Activated CD4-positive, alpha-beta T cell treated with anti-CD3 and anti-CD28 coated beads for 24 hours (primary cell): Measurements from ENCODE around the gene WBP2NL.
A peak's percentile ranks its signal among the peaks of the same experiment; 100 is the strongest.

ENCODE experiments used
- DNase-seq, 2 donors: peaks; one replicate each; pipeline ENCODE4 v3.0.0-alpha.2; 2020; ENCODE audit warnings: low read depth in 2 of 2

The WBP2NL gene

DNA sequence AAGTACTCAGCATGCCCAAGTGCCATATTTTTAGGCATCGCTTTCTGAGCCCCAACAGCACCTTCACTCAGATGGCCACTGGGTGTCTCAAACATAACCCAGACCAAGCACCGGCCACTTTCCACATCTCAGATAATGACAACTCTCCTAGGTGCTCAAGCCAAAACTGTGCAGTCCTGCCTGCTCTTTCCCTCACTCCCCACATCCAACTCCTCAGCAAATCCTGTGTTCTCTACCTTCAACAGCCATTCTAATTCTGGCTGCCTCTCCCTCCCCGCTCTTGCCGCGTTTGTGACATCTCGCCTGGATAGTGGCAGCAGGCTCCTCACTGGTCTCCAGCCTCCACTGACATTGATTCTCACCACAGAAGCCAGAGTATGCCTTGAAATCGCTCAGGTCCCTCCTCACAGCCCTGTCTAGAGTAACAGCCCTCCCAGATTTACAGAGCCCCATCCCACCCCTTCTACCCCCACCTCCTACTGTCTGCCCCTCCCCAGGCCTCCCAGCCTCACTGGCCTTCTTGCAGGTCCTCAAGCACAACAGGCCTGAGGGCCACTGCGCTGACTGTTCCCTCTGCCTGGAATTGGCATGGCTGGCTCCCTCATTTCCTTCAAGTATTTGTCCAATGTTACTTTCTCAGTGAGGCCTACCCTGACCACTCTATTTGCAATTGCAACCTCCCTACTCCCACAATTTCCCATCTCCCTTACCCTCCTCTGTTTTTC lies 74.2 kb downstream of the WBP2NL start:
- no peak for DNase-seq

DNA sequence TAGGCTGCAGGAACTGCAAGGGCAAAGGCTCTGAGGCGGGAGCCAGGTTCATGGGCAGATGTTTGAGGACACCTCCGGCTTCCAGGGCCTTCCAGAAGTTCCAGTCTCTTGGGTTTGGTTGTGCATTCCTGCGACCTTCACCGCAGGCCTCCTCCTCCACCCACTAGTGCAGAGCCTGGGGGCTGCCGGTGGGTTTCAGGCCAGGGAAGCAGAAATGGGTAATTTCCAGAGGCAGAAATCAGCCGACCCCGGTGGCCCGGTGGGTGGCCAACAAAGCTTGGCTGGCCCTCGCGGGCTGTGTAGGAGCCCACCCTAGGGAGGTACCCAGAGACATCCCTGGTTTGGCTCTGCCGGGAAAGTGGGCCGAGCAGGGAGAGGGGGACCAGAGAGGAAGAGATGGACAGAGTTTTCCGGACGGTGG lies 75.0 kb downstream of the WBP2NL start:
- DNase-seq: no peak

DNA sequence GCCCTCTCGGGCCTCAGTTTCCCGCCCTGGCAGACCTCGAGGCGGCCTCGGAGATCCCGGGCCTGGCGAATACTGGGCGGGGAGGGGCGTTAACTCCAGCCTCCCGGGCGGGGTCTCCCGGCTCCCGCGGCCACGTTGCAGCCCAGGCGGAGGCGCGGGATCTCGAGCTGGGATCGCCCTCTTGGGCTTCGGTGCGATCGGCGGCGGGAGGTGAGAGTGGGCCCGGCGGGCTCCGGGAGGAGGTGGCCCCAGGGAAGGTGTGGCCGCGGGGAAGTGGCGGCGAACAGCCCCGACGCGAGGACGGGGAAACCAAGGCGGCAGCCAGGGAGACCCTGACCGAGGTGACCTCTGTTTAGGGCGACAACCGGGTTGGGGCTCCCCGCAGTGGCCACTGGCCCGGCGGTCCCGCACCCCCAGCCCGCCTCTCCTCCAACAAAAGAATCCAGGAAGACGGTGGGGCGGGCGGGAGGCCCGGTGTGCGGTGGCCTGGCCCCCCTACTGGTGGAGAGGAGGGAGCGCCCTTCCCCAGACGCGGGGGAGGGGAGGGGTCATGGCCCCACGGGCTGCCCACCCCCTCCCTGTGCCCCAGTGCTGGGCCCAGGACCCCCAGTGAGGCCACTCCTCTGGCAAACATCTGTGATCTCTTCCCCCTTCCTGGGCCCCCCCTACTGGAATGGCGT lies 75.7 kb downstream of the WBP2NL start, which contains the start of gene PHETA2:
Gene PHETA2, plus strand, starts transcription at position 117 of the 680 bp plus-strand sequence. CDS start 3,046 bp downstream, outside the sequence.
- DNase-seq: peak; percentile 18 to 40

- DNase-seq: no peak
Measured at GRCh38 chr22:42074846-42075676, 76.5 kb downstream of the WBP2NL start.

- DNase-seq: no peak
Measured at GRCh38 chr22:42076764-42077485, 78.3 kb downstream of the WBP2NL start.

- DNase-seq: no peak
Measured at GRCh38 chr22:42077486-42078125, 79.0 kb downstream of the WBP2NL start.
